ENCODE results near the gene SLC15A4. TPM values are rescaled to one million over a fixed set of nuclear protein-coding genes. Genes with fewer than 3 reads are reported as not detected.

SLC15A4 gene
- total and polyA plus RNA-seq, 4 donors = 7.3 to 25.3 (median 14.9) TPM

GRCh38 chr12:128789356-128789929, 34.3 kb downstream of the SLC15A4 start:
- Histone ChIP-seq H3K4me1 (ENCODE audit: control insufficient read depth in 4 of 4, insufficient read depth in 4 of 4, low read length in 3 of 4) (no peaks in the 10 kb centered on the region), H3K9me3 (ENCODE audit: control insufficient read depth in 4 of 4, low read length in 3 of 4) (no peaks in the 10 kb centered on the region), H3K27me3 (ENCODE audit: control insufficient read depth in 4 of 4, insufficient read depth in 4 of 4, low read length in 3 of 4) (no peaks in the 10 kb centered on the region), H3K9ac (ENCODE audit: low read depth in 1 of 2, low read length in 2 of 2) (no peak overlapping the region), H3K36me3 (ENCODE audit: control insufficient read depth in 4 of 4, insufficient read depth in 3 of 4, low read depth in 1 of 4, low read length in 3 of 4) (peaks cover 2 to 23% (median 12%) of the 10 kb centered on the region in 4 donors), H3K27ac (ENCODE audit: low read depth in 1 of 2, low read length in 2 of 2) (no peak overlapping the region), H3K4me3 (ENCODE audit: low read depth in 1 of 3, low read length in 3 of 3) (no peak overlapping the region)
- WGBS = 78% methylated on average over 12 of the region's 12 CpGs
- no peak for DNase-seq (ENCODE audit: low spot score)
- TF ChIP-seq FOXA1 (IDR thresholded peaks at IDR 0.05) = no peak
- no peak for TF ChIP-seq RAD21 (IDR thresholded peaks at IDR 0.05)
- TF ChIP-seq RXRA (IDR thresholded peaks at IDR 0.05) = no peak
- no peak for TF ChIP-seq GABPA (IDR thresholded peaks at IDR 0.05 in 1 of 2, conservative IDR thresholded peaks at IDR 0.05 in 1 of 2)
- no peak for TF ChIP-seq ZBTB33 (IDR thresholded peaks at IDR 0.05)
- TF ChIP-seq FOXA2 (IDR thresholded peaks at IDR 0.05) = no peak
- TF ChIP-seq ATF3 (IDR thresholded peaks at IDR 0.05) = no peak
- TF ChIP-seq CTCF (IDR thresholded peaks at IDR 0.05; ENCODE audit: low read depth, low read length, missing input control) = no peak
- TF ChIP-seq REST (IDR thresholded peaks at IDR 0.05) = no peak
- no peak for TF ChIP-seq NR2F2 (IDR thresholded peaks at IDR 0.05)

- no peak overlapping the region for H3K9ac ChIP-seq (ENCODE audit: low read depth in 1 of 2, low read length in 2 of 2)
- no peak for TF ChIP-seq FOXA1 (IDR thresholded peaks at IDR 0.05)
- TF ChIP-seq NR2F2 (IDR thresholded peaks at IDR 0.05) = no peak
- TF ChIP-seq EGR1 (IDR thresholded peaks at IDR 0.05; ENCODE audit: low read depth in 2 of 2) = no peak
- H3K9me3 ChIP-seq (ENCODE audit: control insufficient read depth in 4 of 4, low read length in 3 of 4) = no peaks in the 10 kb centered on the region
- H3K27ac ChIP-seq (ENCODE audit: low read depth in 1 of 2, low read length in 2 of 2) = no peak overlapping the region
- H3K27me3 ChIP-seq (ENCODE audit: control insufficient read depth in 4 of 4, insufficient read depth in 4 of 4, low read length in 3 of 4) = no peaks in the 10 kb centered on the region
- DNase-seq (ENCODE audit: low spot score) = no peak
- no peak overlapping the region for H3K4me3 ChIP-seq (ENCODE audit: low read depth in 1 of 3, low read length in 3 of 3)
- WGBS = 85% methylated on average over 2 of the region's 2 CpGs
- H3K36me3 ChIP-seq (ENCODE audit: control insufficient read depth in 4 of 4, insufficient read depth in 3 of 4, low read depth in 1 of 4, low read length in 3 of 4) = peaks cover 2 to 10% (median 6%) of the 10 kb centered on the region in 4 donors
- peaks cover 3 to 11% (median 5%) of the 10 kb centered on the region in 4 donors for H3K4me1 ChIP-seq (ENCODE audit: control insufficient read depth in 4 of 4, insufficient read depth in 4 of 4, low read length in 3 of 4)
These were observed 35.9 kb downstream of the SLC15A4 start for GRCh38 chr12:128787827-128788226.

All from liver (tissue), 9 donors.